GM12873 (cell line): ENCODE data around the gene CFAP119.

ENCODE experiments used
- CTCF ChIP-seq: IDR thresholded peaks from 2 replicates; pipeline ENCODE4 v1.5.1; 2012; ENCODE audit warnings: low read depth, mild to moderate bottlenecking, moderate library complexity, low read length, control low read depth; ENCODE audit not compliant: insufficient read depth; ENCODE audit errors: missing control alignments

CFAP119 gene

DNA sequence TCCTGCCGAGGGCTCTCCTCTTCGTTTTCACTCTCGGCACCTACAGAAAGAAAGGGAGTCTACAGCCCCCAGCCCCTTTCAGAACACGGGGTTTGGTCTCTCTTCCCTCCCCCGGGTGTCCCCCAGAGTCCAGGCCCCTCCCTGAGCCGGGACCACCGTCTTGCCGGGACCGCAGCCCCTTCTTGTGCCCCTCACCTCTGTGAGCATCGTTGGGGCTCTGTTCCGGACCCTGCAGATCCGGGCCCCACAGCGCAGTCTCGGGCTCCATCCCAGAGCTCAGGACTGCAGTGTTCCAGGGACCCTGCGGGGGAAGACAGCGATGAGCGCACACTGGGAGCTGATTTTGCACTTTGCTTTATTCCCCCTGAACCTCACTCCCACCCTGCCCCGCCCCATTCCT lies 22.4 kb upstream of the CFAP119 start:
- no peak for TF ChIP-seq CTCF

DNA sequence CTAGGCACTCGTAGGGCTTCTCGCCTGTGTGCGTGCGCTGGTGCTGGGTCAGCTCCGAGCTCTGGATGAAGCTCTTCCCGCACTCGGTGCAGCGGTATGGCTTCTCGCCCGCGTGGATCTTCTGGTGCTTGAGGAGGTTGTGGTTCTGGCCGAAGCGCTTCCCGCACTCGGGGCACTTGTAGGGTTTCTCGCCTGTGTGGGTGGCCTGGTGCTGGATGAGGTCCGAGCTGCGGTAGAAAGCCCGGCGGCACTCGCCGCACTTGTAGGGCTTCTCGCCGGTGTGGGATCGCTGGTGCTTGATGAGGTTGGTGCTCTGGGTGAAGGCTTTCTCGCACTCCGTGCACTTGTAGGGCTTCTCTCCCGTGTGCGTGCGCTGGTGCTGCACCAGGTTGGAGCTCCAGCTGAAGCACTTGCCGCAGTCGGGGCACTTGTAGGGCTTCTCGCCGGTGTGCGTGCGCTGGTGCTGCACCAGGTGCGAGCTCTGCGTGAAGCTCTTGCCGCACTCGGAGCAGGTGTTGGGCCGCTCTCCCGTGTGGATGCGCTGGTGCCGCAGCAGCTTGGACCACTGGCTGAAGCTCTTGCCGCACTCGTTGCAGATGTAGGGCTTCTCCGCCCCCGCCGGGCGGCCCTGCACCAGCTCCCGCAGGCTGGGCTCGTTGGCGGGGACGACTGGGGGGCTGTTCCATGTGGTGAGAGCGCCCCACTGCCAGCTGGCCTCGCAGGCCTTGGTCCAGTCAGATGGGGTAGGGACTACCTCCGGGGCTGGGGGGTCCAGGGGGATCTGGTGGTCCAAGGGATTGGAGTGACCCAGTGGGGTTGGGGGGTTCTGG lies 21.6 kb upstream of the CFAP119 start:
- no peak for TF ChIP-seq CTCF

- no peak for TF ChIP-seq CTCF
These were observed 20.8 kb upstream of the CFAP119 start for GRCh38 chr16:30782486-30783279.

GRCh38 chr16:30780549-30780948 lies 18.7 kb upstream of the CFAP119 start:
- TF ChIP-seq CTCF: no peak

DNA sequence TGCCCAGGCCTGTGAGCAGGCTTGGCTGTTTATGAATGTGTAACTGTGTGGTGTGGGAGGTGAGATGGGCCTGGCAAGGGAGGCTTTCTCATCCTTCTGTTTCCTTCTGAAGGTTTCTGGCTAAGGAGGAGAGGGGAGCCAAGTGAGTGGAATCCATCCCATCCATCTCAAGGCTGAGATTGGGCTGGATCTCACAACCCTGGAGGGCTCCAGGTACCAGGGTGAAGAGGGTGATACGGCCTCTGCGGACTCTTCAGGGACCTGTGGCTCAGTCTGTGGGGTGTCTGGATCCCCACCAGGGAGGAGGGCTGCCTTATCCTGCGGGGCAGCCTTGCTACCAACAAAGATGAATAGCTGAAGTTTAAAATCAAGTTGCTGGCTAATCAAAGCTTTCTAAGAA lies 18.2 kb upstream of the CFAP119 start:
- no peak for TF ChIP-seq CTCF

- no peak for TF ChIP-seq CTCF
These were observed 17.7 kb upstream of the CFAP119 start for GRCh38 chr16:30779596-30779995.

DNA sequence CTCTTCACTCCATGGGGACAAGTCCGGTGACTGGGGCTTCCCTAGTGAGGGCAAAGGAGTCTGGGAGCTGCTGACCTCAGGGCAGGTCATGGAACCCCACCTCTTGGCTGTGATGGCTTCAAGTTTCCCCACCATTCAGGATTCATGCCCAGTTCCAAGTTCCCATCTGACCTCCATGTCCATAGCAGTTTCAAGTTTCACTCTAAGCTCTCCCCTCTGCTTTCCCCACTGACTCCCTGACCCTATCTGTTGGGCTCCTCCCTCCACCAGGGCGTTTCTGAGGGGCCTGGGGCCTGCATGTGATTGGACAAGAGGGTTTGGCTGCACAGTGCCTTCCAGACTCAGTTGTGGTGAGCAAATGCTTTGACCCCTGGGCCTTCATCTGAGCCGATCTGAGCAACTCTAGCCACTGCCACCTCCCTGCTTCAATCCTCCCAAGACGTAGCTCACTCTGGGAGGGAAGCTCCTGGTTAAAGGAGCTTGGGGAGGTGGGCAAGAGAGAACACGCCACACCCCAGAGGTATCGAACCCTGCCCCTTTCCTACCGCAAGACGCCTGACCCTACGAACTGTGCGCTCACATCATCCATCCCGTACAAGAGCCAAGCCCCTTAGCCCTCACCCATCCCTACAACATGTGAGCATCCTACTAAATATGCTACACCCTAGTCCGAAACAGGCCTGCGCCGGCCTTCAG lies 16.8 kb upstream of the CFAP119 start:
- TF ChIP-seq CTCF: no peak
